ENCODE results near the gene TEAD1. TPM values are rescaled to one million over a fixed set of nuclear protein-coding genes. Genes with fewer than 3 reads are reported as not detected.

TEAD1 gene
- total and polyA plus RNA-seq, 10 of the 15 experiments (the other 5 are each of a cell fraction or from before 2014, with no cell fraction given): 0.01 to 0.59 (median 0.04) TPM; not detected in 6

DNA sequence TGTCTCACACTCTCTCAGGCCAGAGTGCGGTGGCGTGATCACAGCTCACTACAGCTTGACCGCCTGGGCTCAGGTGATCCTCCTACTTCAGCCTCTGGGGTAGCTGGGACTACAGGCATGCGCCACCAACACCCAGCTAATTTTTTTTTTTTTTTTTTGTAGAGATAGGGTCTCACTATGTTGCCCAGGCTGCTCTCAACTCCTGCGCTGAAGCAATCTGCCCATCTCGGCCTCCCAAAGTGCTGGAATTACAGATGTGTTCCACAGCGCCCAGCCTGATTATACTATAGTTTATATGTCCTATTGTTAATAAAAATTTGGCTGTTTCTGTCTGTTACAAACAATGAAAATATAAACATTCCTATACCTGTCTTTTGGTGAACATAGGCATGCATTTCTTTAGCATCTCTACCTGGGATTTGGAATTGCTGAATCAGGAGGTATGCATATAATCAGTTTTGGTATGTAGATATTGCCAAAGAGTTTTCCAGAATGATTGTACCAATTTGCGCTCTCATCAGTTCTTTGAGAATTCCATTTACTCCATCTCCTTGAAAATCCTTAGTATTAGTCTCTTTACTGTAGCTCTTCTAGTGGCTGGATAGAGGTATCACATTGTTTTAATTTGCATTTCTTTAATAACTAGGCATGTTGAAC, 78.8 kb downstream of the TEAD1 start:
- intact Hi-C loops (cut with micrococcal nuclease; ENCODE audit: unreplicated experiment): no loop called here
- no peak overlapping the region for H3K27ac ChIP-seq (ENCODE audit: control insufficient read depth, insufficient read depth)
- FAIRE-seq (no peak), DNase-seq (ENCODE audit: low read depth, low spot score) (no peak), ATAC-seq (no peak)
- ChIA-PET RAD21 (ENCODE audit: unreplicated experiment) (no interaction called here), CTCF (no interaction called here), SMC1A (ENCODE audit: uncharacterized antibody, unreplicated experiment) (no interaction called here), POLR2A (no interaction called here)
- H3K27me3 ChIP-seq (replicated peaks in 1 of 2; ENCODE audit: control insufficient read depth in 2 of 2, insufficient read depth in 2 of 2, low read length in 1 of 2): no peaks in the 10 kb centered on the region
- TF ChIP-seq CHD1 (IDR thresholded peaks at IDR 0.05; ENCODE audit: low read depth, low read length) (no peak), JUNB (IDR thresholded peaks at IDR 0.05) (no peak), TCF12 (IDR thresholded peaks at IDR 0.05; ENCODE audit: low read depth, low read length) (no peak), TCF7 (IDR thresholded peaks at IDR 0.05; ENCODE audit: borderline replicate concordance) (no peak), JUND (IDR thresholded peaks at IDR 0.05; ENCODE audit: low read depth, low read length) (no peak)
- BruUV-seq (replicated peaks): no TSS peak
- H3K4me3 ChIP-seq: no peak overlapping the region
- no peaks in the 10 kb centered on the region for H3K36me3 ChIP-seq (ENCODE audit: control insufficient read depth in 2 of 2, insufficient read depth in 2 of 2, low read length in 1 of 2)
- no peak overlapping the region for H2AFZ ChIP-seq (ENCODE audit: control insufficient read depth, low read depth, low read length)
- H3K79me2 ChIP-seq (ENCODE audit: control insufficient read depth, insufficient read depth, low read length): no peaks in the 10 kb centered on the region
- no peaks in the 10 kb centered on the region for H3K4me1 ChIP-seq (ENCODE audit: control insufficient read depth, insufficient read depth, low read length)
- H4K20me1 ChIP-seq (ENCODE audit: control insufficient read depth, insufficient read depth): no peaks in the 10 kb centered on the region
- H3K9ac ChIP-seq (ENCODE audit: control insufficient read depth, insufficient read depth, low read length): no peak overlapping the region
- in situ Hi-C loops (cut with MboI): no loop called here
- 73% methylated on average over 7 of the region's 8 CpGs for WGBS (ENCODE audit: insufficient coverage, insufficient replicate concordance, low lambda C conversion rate, missing lambda C conversion rate)
- H3K9me3 ChIP-seq (replicated peaks; ENCODE audit: control insufficient read depth, insufficient read depth, low read length): no peaks in the 10 kb centered on the region
- no peak overlapping the region for H3K4me2 ChIP-seq (ENCODE audit: control insufficient read depth, insufficient read depth)

DNA sequence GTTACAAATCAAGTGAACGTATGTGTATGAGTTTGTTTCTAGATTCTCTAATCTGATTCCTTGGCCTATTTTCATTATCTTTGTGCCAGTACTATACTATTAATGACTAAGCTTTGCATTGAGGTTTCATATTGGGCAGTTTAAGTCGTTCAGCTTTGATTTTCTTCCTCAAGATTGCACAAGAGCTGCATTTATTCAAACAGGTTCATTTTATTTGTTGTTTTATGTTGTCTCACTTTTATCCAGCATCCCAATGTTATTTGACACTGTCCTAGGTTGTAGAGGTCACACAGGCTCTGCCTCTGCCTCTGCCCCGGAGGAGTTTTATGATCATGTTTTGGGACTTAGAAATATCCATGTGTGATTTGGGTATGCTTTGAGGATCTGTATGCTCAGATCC, 79.8 kb downstream of the TEAD1 start:
- TF ChIP-seq, protein P1, sequence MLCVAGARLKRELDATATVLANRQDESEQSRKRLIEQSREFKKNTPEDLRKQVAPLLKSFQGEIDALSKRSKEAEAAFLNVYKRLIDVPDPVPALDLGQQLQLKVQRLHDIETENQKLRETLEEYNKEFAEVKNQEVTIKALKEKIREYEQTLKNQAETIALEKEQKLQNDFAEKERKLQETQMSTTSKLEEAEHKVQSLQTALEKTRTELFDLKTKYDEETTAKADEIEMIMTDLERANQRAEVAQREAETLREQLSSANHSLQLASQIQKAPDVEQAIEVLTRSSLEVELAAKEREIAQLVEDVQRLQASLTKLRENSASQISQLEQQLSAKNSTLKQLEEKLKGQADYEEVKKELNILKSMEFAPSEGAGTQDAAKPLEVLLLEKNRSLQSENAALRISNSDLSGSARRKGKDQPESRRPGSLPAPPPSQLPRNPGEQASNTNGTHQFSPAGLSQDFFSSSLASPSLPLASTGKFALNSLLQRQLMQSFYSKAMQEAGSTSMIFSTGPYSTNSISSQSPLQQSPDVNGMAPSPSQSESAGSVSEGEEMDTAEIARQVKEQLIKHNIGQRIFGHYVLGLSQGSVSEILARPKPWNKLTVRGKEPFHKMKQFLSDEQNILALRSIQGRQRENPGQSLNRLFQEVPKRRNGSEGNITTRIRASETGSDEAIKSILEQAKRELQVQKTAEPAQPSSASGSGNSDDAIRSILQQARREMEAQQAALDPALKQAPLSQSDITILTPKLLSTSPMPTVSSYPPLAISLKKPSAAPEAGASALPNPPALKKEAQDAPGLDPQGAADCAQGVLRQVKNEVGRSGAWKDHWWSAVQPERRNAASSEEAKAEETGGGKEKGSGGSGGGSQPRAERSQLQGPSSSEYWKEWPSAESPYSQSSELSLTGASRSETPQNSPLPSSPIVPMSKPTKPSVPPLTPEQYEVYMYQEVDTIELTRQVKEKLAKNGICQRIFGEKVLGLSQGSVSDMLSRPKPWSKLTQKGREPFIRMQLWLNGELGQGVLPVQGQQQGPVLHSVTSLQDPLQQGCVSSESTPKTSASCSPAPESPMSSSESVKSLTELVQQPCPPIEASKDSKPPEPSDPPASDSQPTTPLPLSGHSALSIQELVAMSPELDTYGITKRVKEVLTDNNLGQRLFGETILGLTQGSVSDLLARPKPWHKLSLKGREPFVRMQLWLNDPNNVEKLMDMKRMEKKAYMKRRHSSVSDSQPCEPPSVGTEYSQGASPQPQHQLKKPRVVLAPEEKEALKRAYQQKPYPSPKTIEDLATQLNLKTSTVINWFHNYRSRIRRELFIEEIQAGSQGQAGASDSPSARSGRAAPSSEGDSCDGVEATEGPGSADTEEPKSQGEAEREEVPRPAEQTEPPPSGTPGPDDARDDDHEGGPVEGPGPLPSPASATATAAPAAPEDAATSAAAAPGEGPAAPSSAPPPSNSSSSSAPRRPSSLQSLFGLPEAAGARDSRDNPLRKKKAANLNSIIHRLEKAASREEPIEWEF (IDR thresholded peaks at IDR 0.05; ENCODE audit: insufficient replicate concordance, low read depth, low read length): no peak
- no peaks in the 10 kb centered on the region for H3K36me3 ChIP-seq (ENCODE audit: control insufficient read depth in 2 of 2, insufficient read depth in 2 of 2, low read length in 1 of 2)
- no peaks in the 10 kb centered on the region for H3K9me3 ChIP-seq (replicated peaks; ENCODE audit: control insufficient read depth, insufficient read depth, low read length)
- H3K4me2 ChIP-seq (ENCODE audit: control insufficient read depth, insufficient read depth): no peak overlapping the region
- no peak overlapping the region for H3K4me3 ChIP-seq
- ATAC-seq (no peak), DNase-seq (ENCODE audit: low read depth, low spot score) (no peak), FAIRE-seq (no peak)
- no peaks in the 10 kb centered on the region for H4K20me1 ChIP-seq (ENCODE audit: control insufficient read depth, insufficient read depth)
- intact Hi-C loops (cut with micrococcal nuclease; ENCODE audit: unreplicated experiment) (no loop called here), in situ Hi-C loops (cut with MboI) (no loop called here)
- 29% methylated on average over 3 of the region's 3 CpGs for WGBS (ENCODE audit: insufficient coverage, insufficient replicate concordance, low lambda C conversion rate, missing lambda C conversion rate)
- CTCF ChIA-PET: no interaction called here
- no peak overlapping the region for H2AFZ ChIP-seq (ENCODE audit: control insufficient read depth, low read depth, low read length)
- POLR2A ChIA-PET: no interaction called here
- H3K4me1 ChIP-seq (ENCODE audit: control insufficient read depth, insufficient read depth, low read length): no peaks in the 10 kb centered on the region
- H3K9ac ChIP-seq (ENCODE audit: control insufficient read depth, insufficient read depth, low read length): no peak overlapping the region
- SMC1A ChIA-PET (ENCODE audit: uncharacterized antibody, unreplicated experiment): no interaction called here
- no peaks in the 10 kb centered on the region for H3K27me3 ChIP-seq (replicated peaks in 1 of 2; ENCODE audit: control insufficient read depth in 2 of 2, insufficient read depth in 2 of 2, low read length in 1 of 2)
- BruUV-seq (replicated peaks): no TSS peak
- RAD21 ChIA-PET (ENCODE audit: unreplicated experiment): no interaction called here
- no peak overlapping the region for H3K27ac ChIP-seq (ENCODE audit: control insufficient read depth, insufficient read depth)
- no peaks in the 10 kb centered on the region for H3K79me2 ChIP-seq (ENCODE audit: control insufficient read depth, insufficient read depth, low read length)
